Measurements from ENCODE around the gene BDH1. TPM values are rescaled to one million over a fixed set of nuclear protein-coding genes. Genes with fewer than 3 reads are reported as not detected.

Gene BDH1
- total and polyA plus RNA-seq, 2 of the 8 experiments (the other 6 are each of a cell fraction or from before 2014, with no cell fraction given): 27.2 to 28.1 TPM

DNA sequence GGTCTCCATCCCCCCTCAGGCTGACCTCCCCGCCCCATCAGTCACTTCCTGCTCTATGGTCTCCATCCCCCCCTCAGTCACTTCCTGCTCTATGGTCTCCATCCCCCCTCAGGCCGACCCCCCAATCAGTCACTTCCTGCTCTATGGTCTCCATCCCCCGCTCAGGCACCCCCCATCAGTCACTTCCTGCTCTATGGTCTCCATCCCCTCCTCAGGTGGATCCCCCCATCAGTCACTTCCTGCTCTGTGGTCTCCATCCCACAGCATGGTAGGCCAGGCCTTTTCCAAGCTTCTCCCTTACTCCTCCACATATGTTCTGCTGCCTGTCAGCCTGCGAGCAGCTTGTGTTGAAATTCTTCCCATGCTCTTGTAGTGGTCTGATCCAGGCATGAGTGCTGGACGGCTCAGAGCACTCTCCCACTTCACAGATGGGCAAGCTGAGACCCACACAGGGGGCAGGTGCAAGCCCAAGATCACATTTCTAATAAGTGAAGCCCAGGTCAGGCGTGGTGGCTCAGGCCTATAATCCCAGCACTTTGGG lies 36.8 kb downstream of the BDH1 start:
- no peak overlapping the region for H2AFZ ChIP-seq (ENCODE audit: low read length)
- peak overlapping the region; percentile 36; the same call in 1 of the 2 replicates for H2BK15ac ChIP-seq (ENCODE audit: low read length)
- no peak overlapping the region for H2BK120ac ChIP-seq (replicated peaks; ENCODE audit: low read depth, low read length)
- TF ChIP-seq POU5F1 (IDR thresholded peaks at IDR 0.05; ENCODE audit: low read depth, low read length) (no peak), TCF12 (IDR thresholded peaks at IDR 0.05; ENCODE audit: low read depth, low read length) (no peak), JUN (IDR thresholded peaks at IDR 0.05; ENCODE audit: low read depth, low read length) (no peak), RNF2 (IDR thresholded peaks at IDR 0.05; ENCODE audit: borderline replicate concordance, low read depth, low read length, missing control alignments, poor library complexity, severe bottlenecking) (no peak), GABPA (IDR thresholded peaks at IDR 0.05; ENCODE audit: borderline replicate concordance, insufficient read depth, low read length) (no peak), CTBP2 (IDR thresholded peaks at IDR 0.05; ENCODE audit: borderline replicate concordance, insufficient read depth, insufficient read length, low read length) (no peak), KDM1A (IDR thresholded peaks at IDR 0.05; ENCODE audit: borderline replicate concordance, low read length) (no peak), CBX8 (IDR thresholded peaks at IDR 0.05; ENCODE audit: borderline replicate concordance, low read depth, low read length) (no peak), SRF (IDR thresholded peaks at IDR 0.05; ENCODE audit: low read depth, low read length) (no peak), CHD2 (IDR thresholded peaks at IDR 0.05; ENCODE audit: low read length) (no peak), EZH2 (IDR thresholded peaks at IDR 0.05; ENCODE audit: low read depth, low read length, severe bottlenecking) (no peak), NANOG (IDR thresholded peaks at IDR 0.05; ENCODE audit: insufficient read depth, low read depth, low read length, poor library complexity, severe bottlenecking) (no peak), BCL11A (IDR thresholded peaks at IDR 0.05; ENCODE audit: low read depth in 2 of 2, low read length in 2 of 2) (no peak)
- H2BK12ac ChIP-seq (ENCODE audit: low read depth, low read length): peak overlapping the region; percentile 80; the same call in 1 of the 2 replicates
- H2AK5ac ChIP-seq (ENCODE audit: low read depth, low read length): 0 out of 2 replicates have a peak overlapping the region, but pooled peaks have one; percentile 66
- no peak overlapping the region for H3K4me2 ChIP-seq (ENCODE audit: insufficient read depth in 1 of 2, low read depth in 2 of 2, low read length in 2 of 2)
- H3K27me3 ChIP-seq (replicated peaks in 1 of 4; ENCODE audit: control insufficient read depth in 3 of 4, extremely low read depth in 1 of 4, insufficient read depth in 3 of 4, low read length in 3 of 4): no peaks in the 10 kb centered on the region
- ChIA-PET CTCF (ENCODE audit: partially characterized antibody) (interaction anchor here (0.6 to 0.9 kb wide), 3 partner anchors 61 to 439 kb away, joined by 3 read pairs; no protein-coding TSS in a partner anchor), POLR2A (ENCODE audit: partially characterized antibody) (no interaction called here)
- H2BK5ac ChIP-seq (ENCODE audit: low read depth, low read length): no peak overlapping the region
- DNase-seq (ENCODE audit: low read depth in 1 of 2, low spot score in 2 of 2) (no peak), FAIRE-seq (no peak)
- no peak overlapping the region for H3K27ac ChIP-seq (ENCODE audit: low read depth, low read length)
- H3K23me2 ChIP-seq (ENCODE audit: low read depth, low read length): no peaks in the 10 kb centered on the region
- no peak overlapping the region for H3K56ac ChIP-seq (replicated peaks; ENCODE audit: insufficient read length, low read depth, low read length)
- H3K79me1 ChIP-seq (ENCODE audit: low read depth, low read length): no peaks in the 10 kb centered on the region
- H2BK20ac ChIP-seq (ENCODE audit: low read length): 0 out of 2 replicates have a peak overlapping the region, but pooled peaks have one; percentile 13
- H4K20me1 ChIP-seq (replicated peaks in 1 of 2; ENCODE audit: control insufficient read depth in 1 of 2, insufficient read depth in 2 of 2, low read length in 2 of 2): no peaks in the 10 kb centered on the region
- no peak overlapping the region for H3K4ac ChIP-seq (replicated peaks; ENCODE audit: insufficient read length, low read depth, low read length)
- no peak overlapping the region for H4K91ac ChIP-seq (replicated peaks; ENCODE audit: insufficient read length, low read length)
- H3K79me2 ChIP-seq (ENCODE audit: control insufficient read depth in 1 of 2, insufficient read depth in 2 of 2, low read length in 2 of 2): no peaks in the 10 kb centered on the region
- no peak overlapping the region for H3K23ac ChIP-seq (ENCODE audit: insufficient read length)
- H3K4me3 ChIP-seq (ENCODE audit: extremely low read depth in 1 of 4, insufficient read depth in 2 of 4, low read depth in 3 of 4, low read length in 4 of 4): no peak overlapping the region
- no peaks in the 10 kb centered on the region for H3K36me3 ChIP-seq (ENCODE audit: control insufficient read depth in 2 of 4, insufficient read depth in 4 of 4, low read length in 3 of 4)
- no peak overlapping the region for H3K9ac ChIP-seq (replicated peaks in 1 of 4; ENCODE audit: extremely low read depth in 1 of 4, low read depth in 3 of 4, low read length in 3 of 4)
- H3K9me3 ChIP-seq (ENCODE audit: insufficient read depth in 2 of 2, low read depth in 1 of 2, low read length in 1 of 2): no peaks in the 10 kb centered on the region
- no peak overlapping the region for H3K18ac ChIP-seq (ENCODE audit: extremely low read depth, low read length)
- H3K4me1 ChIP-seq (replicated peaks in 1 of 4; ENCODE audit: control insufficient read depth in 3 of 4, insufficient read depth in 4 of 4, low read length in 3 of 4): peaks cover 0 to 18% (median 15%) of the 10 kb centered on the region in 4 experiments; a peak in 6 of 7 replicates
- H4K5ac ChIP-seq (ENCODE audit: insufficient read length, low read depth, low read length): no peak overlapping the region
- no peak overlapping the region for H4K8ac ChIP-seq (ENCODE audit: extremely low read depth, insufficient read depth, low read length)
- WGBS, 2 experiments (ENCODE audit: extremely low coverage in 1 of 2, insufficient coverage in 1 of 2, insufficient read length in 1 of 2, insufficient replicate concordance in 2 of 2, low coverage in 1 of 2, low lambda C conversion rate in 2 of 2, missing lambda C conversion rate in 1 of 2): 90% methylated on average over 3 of the region's 6 CpGs; no CpG with 5 or more reads in 1 of the 2 experiments
- H3K14ac ChIP-seq (ENCODE audit: insufficient read length): no peak overlapping the region
